Pancreas (tissue), 10 donors: Measurements from ENCODE around the gene PLEKHO2. TPM values are rescaled to one million over a fixed set of nuclear protein-coding genes. Genes with fewer than 3 reads are reported as not detected.

Experiments used
- ATAC-seq, 4 donors: fragments of 200-7000 bp; cut with Tn5 transposase; one replicate each; pipeline versions ENCODE4 v1.8.0 to v1.9.1; 2020; ENCODE audit warnings: mild to moderate bottlenecking in 4 of 4, moderate library complexity in 4 of 4
- DNase-seq, 6 donors: peaks; one replicate each; pipeline ENCODE4 v3.0.0-alpha.2; 2020
- FAIRE-seq: peaks from 2 replicates; lab custom pipeline; 2012; peaks lifted over from hg19 to GRCh38; lab: Jason Lieb, UNC
- H3K27ac ChIP-seq, 4 donors: fragments of 200-600 bp; sonication (generic); 1 replicate in 3 of 4; 2 replicates in 1 of 4; pipeline versions ENCODE4 v1.5.0 to v1.8.0; 2020
- H3K27me3 ChIP-seq, 4 donors: fragments of 200-600 bp; one replicate each; pipeline ENCODE4 v1.8.0; 2021
- H3K36me3 ChIP-seq, 3 donors: fragments of 200-600 bp; sonication (generic) in 1 of 3; one replicate each; pipeline versions ENCODE4 v1.5.0 to v1.8.0; 2020 to 2021
- H3K4me1 ChIP-seq, 3 donors: fragments of 200-600 bp; one replicate each; pipeline ENCODE4 v1.8.0; 2021
- H3K4me3 ChIP-seq, 4 donors: fragments of 200-600 bp; sonication (generic) in 2 of 4; one replicate each; pipeline versions ENCODE4 v1.5.0 to v1.8.0; 2020 to 2021
- H3K9me3 ChIP-seq, 4 donors: fragments of 200-600 bp; one replicate each; pipeline ENCODE4 v1.8.0; 2021
- WGBS, 2 donors: extraction: QIAGEN DNeasy Blood & Tissue Kit; methylation state at CpG; one replicate each; pipeline ENCODE4 v1.1.7; 2013; 5-methylcytosine and 5-hydroxymethylcytosine counted together
- intact Hi-C, 3 donors: fragments of 100-400 bp; cut with DNase I; formaldehyde crosslinking; loops; one replicate each; pipeline versions ENCODE4 v1.11.1 to v1.14.2; 2022
- polyA plus RNA-seq, 2 donors: library from polyadenylated mRNA; stranded (reverse); fragments of 200-250 nt; gene quantifications; one replicate each; pipeline ENCODE4 v1.2.3, GENCODE V29; 2013
- total RNA-seq, 6 donors: library from RNA; stranded (reverse); fragmentation: NEBNext Ultra II Directional in 4 of 6; extraction: Animal tissue kit (Norgen Biotek cat#: 25700) in 4 of 6; gene quantifications; one replicate each; pipeline versions ENCODE4 v1.2.1 to v1.2.4, GENCODE V29; 2021 to 2023
- TF ChIP-seq, protein P1 (sequence below), 4 donors: fragments of 200-600 bp; sonication (generic) in 3 of 4; IDR thresholded peaks; one replicate each; pipeline versions ENCODE4 v1.5.0 to v1.8.0; 2021; ENCODE audit warnings: antibody characterized with exemption in 4 of 4
- donor health status: healthy with polysubstance abuse.
- donor health status: DM: no; HTN: no; CAD: no; lungs with moderate emphysema.
- donor health status: DM: no; HTN: no; CAD: no.
- donor health status: control.
- donor health status: control.
- donor health status: Bipolar disorder and iron deficiency.
- donor health status: DM: yes; HTN: yes; CAD: no.
- donor health status: DM: no; HTN: no; CAD: no.
- donor health status: DM: no; HTN: no; CAD: no.
- donor health status: DM: yes; HTN: yes; CAD: no.

Gene PLEKHO2
- total and polyA plus RNA-seq, 8 donors: 1.3 to 13.5 (median 5.3) TPM

DNA sequence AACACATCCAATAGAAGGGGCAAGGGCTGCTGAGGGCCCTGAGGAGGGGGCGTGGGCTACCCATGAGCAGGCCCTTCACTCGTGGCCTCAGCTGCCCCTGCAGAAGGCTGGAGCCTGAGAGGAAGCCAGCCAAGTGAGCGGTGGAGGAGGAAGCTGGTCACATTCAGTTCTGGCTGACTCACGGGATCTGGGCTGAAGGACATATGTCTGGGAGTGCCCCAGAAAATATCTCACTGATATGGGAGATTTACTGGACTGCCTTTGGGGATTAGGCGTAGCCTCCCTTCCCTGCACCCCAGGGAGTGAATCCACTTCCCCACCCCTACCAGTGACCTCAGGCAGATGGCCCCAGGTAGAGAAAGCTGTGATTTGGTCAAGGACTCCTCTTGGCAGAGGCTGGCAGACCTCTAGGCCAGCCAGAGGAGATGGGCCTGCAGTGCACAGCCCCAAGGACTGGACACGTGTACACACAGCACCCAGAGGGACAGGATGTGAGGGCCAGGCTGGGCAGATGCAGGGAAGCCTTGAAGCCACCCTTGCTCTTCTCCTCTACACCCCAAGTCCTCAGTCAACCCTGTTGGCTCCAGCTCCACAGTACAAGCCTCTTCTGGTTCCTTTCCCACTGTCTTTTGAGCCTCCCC lies 55.8 kb downstream of the PLEKHO2 start:
- ATAC-seq: peak in 3 of 4 donors; percentile 30 to 48 (median 32)
- no peak for FAIRE-seq
- no peaks in the 10 kb centered on the region for H3K9me3 ChIP-seq
- peak in 1 of 6 donors; percentile 46 for DNase-seq
- peak overlapping the region in 2 of 4 donors; percentile 30 to 51 for H3K27ac ChIP-seq
- H3K4me3 ChIP-seq: no peak overlapping the region
- no peaks in the 10 kb centered on the region for H3K36me3 ChIP-seq
- 57 to 70% methylated on average over 6 of the region's 6 CpGs for WGBS, 2 donors
- H3K27me3 ChIP-seq: no peaks in the 10 kb centered on the region
- no peaks in the 10 kb centered on the region for H3K4me1 ChIP-seq
- intact Hi-C loops: no loop called here
- TF ChIP-seq, protein P1, sequence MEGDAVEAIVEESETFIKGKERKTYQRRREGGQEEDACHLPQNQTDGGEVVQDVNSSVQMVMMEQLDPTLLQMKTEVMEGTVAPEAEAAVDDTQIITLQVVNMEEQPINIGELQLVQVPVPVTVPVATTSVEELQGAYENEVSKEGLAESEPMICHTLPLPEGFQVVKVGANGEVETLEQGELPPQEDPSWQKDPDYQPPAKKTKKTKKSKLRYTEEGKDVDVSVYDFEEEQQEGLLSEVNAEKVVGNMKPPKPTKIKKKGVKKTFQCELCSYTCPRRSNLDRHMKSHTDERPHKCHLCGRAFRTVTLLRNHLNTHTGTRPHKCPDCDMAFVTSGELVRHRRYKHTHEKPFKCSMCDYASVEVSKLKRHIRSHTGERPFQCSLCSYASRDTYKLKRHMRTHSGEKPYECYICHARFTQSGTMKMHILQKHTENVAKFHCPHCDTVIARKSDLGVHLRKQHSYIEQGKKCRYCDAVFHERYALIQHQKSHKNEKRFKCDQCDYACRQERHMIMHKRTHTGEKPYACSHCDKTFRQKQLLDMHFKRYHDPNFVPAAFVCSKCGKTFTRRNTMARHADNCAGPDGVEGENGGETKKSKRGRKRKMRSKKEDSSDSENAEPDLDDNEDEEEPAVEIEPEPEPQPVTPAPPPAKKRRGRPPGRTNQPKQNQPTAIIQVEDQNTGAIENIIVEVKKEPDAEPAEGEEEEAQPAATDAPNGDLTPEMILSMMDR (IDR thresholded peaks at IDR 0.05): no peak

DNA sequence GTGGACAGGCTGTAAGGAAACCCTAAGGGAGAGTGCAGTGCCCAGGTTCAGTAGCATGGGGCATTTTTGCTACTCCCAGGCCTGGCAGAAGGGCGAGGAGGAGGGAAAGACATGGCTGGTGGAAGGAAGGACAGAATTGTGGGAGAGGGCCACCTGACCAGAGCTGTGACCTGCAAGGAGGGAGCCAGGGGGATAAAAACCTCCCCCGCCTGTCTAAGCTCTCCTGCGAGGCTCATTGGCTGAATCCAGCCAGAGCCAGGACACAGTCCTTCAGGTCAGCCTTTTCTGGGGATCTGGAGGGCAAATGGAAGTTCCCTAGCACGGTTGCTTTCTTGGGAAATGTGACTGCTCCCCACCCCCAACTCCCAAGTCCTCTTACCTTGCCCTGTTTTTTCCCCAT lies 56.7 kb downstream of the PLEKHO2 start:
- ATAC-seq: no peak
- Histone ChIP-seq H3K36me3 (no peaks in the 10 kb centered on the region), H3K4me3 (no peak overlapping the region), H3K9me3 (no peaks in the 10 kb centered on the region), H3K27ac (no peak overlapping the region), H3K4me1 (no peaks in the 10 kb centered on the region), H3K27me3 (no peaks in the 10 kb centered on the region)
- no peak for DNase-seq
- WGBS, 2 donors: 81 to 95% methylated on average over 4 of the region's 4 CpGs
- no peak for FAIRE-seq
- TF ChIP-seq, protein P1 (IDR thresholded peaks at IDR 0.05): no peak
- intact Hi-C loops: no loop called here

DNA sequence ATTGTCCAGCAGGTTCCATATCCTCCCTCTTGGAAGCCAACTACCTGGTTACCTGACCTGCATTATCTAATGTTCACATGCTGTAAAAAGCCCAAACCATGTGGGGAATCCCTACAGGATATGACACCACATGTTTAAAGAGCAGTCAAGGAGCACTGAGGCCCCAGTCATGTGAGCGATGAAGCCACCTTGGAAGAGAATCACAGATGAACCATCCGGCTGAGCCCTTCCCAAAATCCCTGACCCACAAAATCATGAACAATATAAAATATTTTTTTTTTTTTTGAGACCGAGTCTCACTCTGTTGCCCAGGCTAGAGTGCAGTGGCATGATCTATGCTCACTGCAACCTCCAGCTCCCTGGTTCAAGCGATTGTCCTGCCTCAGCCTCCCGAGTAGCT lies 59.4 kb downstream of the PLEKHO2 start:
- Histone ChIP-seq H3K27ac (no peak overlapping the region), H3K36me3 (no peaks in the 10 kb centered on the region), H3K4me3 (no peak overlapping the region), H3K9me3 (no peaks in the 10 kb centered on the region), H3K27me3 (no peaks in the 10 kb centered on the region), H3K4me1 (no peaks in the 10 kb centered on the region)
- TF ChIP-seq, protein P1 (IDR thresholded peaks at IDR 0.05): no peak
- intact Hi-C loops: no loop called here
- WGBS, 2 donors: 92 to 96% methylated on average over 5 of the region's 5 CpGs
- no peak for ATAC-seq
- DNase-seq: no peak
- no peak for FAIRE-seq

DNA sequence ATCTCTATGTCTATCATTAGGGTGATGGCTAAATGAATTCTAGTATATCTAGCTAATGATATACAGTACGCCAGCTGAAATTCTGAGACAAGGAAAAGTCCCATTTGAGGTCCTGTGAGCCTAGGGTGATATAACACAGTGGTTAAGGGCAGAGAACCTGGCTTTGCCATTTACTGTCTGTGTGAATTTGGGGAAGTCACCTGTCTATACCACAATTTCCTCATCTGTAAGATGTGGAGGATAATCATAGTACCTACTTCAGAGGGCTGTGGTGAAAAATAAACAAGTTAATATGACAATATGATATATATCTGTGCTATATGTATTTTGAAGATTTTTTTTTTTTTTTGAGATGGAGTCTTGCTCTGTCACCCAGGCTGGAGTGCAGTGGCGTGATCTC lies 60.2 kb downstream of the PLEKHO2 start:
- TF ChIP-seq, protein P1 (IDR thresholded peaks at IDR 0.05): no peak
- no peaks in the 10 kb centered on the region for H3K27me3 ChIP-seq
- no peaks in the 10 kb centered on the region for H3K36me3 ChIP-seq
- intact Hi-C loops: no loop called here
- no peaks in the 10 kb centered on the region for H3K4me1 ChIP-seq
- no peak overlapping the region for H3K27ac ChIP-seq
- DNase-seq (no peak), FAIRE-seq (no peak), ATAC-seq (no peak)
- no peak overlapping the region for H3K4me3 ChIP-seq
- no peaks in the 10 kb centered on the region for H3K9me3 ChIP-seq
- WGBS, 2 donors: 87 to 97% methylated on average over 2 of the region's 2 CpGs

DNA sequence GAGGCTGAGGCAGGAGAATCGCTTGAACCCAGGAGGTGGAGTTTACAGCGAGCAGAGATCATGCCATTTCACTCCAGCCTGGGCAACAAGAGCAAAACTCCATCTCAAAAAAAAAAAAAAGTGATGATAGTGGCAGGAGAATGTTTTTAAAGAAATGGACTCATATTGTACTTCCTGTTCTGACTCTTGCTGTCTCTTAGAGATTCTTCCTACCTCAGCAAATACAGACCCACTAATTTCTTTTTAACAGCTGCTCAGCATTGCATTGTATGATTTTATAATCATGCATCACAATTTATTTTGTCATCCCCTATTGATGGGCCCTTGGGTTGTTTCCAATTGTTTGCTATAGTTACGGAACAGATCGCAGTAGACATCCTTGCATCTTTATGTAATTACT lies 61.1 kb downstream of the PLEKHO2 start:
- DNase-seq (no peak), ATAC-seq (no peak), FAIRE-seq (no peak)
- no peak overlapping the region for H3K27ac ChIP-seq
- H3K36me3 ChIP-seq: no peaks in the 10 kb centered on the region
- TF ChIP-seq, protein P1 (IDR thresholded peaks at IDR 0.05): no peak
- no peaks in the 10 kb centered on the region for H3K4me1 ChIP-seq
- intact Hi-C loops: no loop called here
- no peaks in the 10 kb centered on the region for H3K9me3 ChIP-seq
- H3K4me3 ChIP-seq: no peak overlapping the region
- no peaks in the 10 kb centered on the region for H3K27me3 ChIP-seq
- 85 to 90% methylated on average over 4 of the region's 4 CpGs for WGBS, 2 donors
